IMR-90 (cell line): ENCODE data around the gene ACE2. TPM values are rescaled to one million over a fixed set of nuclear protein-coding genes. Genes with fewer than 3 reads are reported as not detected.

ENCODE experiments used
- ATAC-seq: fragments of 200-7000 bp; cut with Tn5 transposase; 2 replicates; pipeline ENCODE4 v1.9.1; 2020; ENCODE audit warnings: low read depth, mild to moderate bottlenecking, moderate library complexity
- BruUV-seq: library from RNA; stranded (reverse); fragments of 400-500 nt; replicated peaks from 2 replicates; lab custom pipeline; 2021; lab: Mats Ljungman, UMichigan
- CTCF ChIA-PET: fragments of 300-600 bp; formaldehyde crosslinking; extraction: SDS; loops from one replicate; lab custom pipeline; 2021; ENCODE audit warnings: antibody characterized with exemption; lab: Yijun Ruan, JAX
- POLR2A ChIA-PET: fragments of 300-600 bp; sonication (Branson Sonifier 250); formaldehyde crosslinking; loops from one replicate; lab custom pipeline; 2022; ENCODE audit warnings: antibody characterized with exemption; ENCODE audit not compliant: unreplicated experiment; lab: Charles Lee
- DNase-seq: peaks from one replicate; pipeline ENCODE4 v3.0.0; 2013
- H2AFZ ChIP-seq: replicated peaks from 2 replicates; pipeline ENCODE3; 2013; ENCODE audit warnings: low read length, mild to moderate bottlenecking; ENCODE audit not compliant: poor library complexity
- H2AK5ac ChIP-seq: 2 replicates; pipeline ENCODE4 v1.6.1; 2013; ENCODE audit warnings: low read depth, low read length, inconsistent platforms
- H2AK9ac ChIP-seq: replicated peaks from 2 replicates; pipeline ENCODE3; 2013; ENCODE audit warnings: mild to moderate bottlenecking, low read depth, low read length, moderate library complexity; ENCODE audit not compliant: poor library complexity
- H2BK120ac ChIP-seq: 2 replicates; pipeline ENCODE4 v1.6.1; 2013; ENCODE audit warnings: low read depth, low read length, inconsistent platforms
- H2BK15ac ChIP-seq: 3 replicates; pipeline ENCODE4 v1.6.1; 2013; ENCODE audit warnings: low read depth, low read length, inconsistent platforms
- H2BK20ac ChIP-seq: 2 replicates; pipeline ENCODE4 v1.6.1; 2013; ENCODE audit warnings: low read depth, mild to moderate bottlenecking, inconsistent platforms, low read length, moderate library complexity
- H2BK5ac ChIP-seq: 2 replicates; pipeline ENCODE4 v1.6.1; 2013; ENCODE audit warnings: mild to moderate bottlenecking, low read depth, low read length, inconsistent platforms; ENCODE audit not compliant: poor library complexity, severe bottlenecking
- H3K14ac ChIP-seq: replicated peaks from 2 replicates; pipeline ENCODE4 v1.6.1; 2013; ENCODE audit warnings: low read depth, low read length, inconsistent platforms
- H3K18ac ChIP-seq: 2 replicates; pipeline ENCODE4 v1.6.1; 2013; ENCODE audit warnings: low read depth, low read length, control low read depth
- H3K23ac ChIP-seq: 2 replicates; pipeline ENCODE4 v1.6.1; 2013; ENCODE audit warnings: low read depth, low read length, inconsistent platforms
- H3K27ac ChIP-seq: 2 replicates; pipeline ENCODE4 v1.5.1; 2013; ENCODE audit warnings: mild to moderate bottlenecking, control low read depth, low read length; ENCODE audit not compliant: insufficient read depth
- H3K27me3 ChIP-seq: 2 replicates; pipeline ENCODE4 v1.6.1; 2013; ENCODE audit warnings: low read length; ENCODE audit not compliant: control insufficient read depth, insufficient read depth
- H3K36me3 ChIP-seq: 2 replicates; pipeline ENCODE4 v1.6.1; 2013; ENCODE audit warnings: low read length, mixed read lengths; ENCODE audit not compliant: control insufficient read depth, insufficient read depth
- H3K4ac ChIP-seq: 2 replicates; pipeline ENCODE4 v1.6.1; 2013; ENCODE audit warnings: low read depth, low read length, inconsistent platforms
- H3K4me1 ChIP-seq: 2 replicates; pipeline ENCODE4 v1.6.1; 2013; ENCODE audit warnings: low read length, mixed read lengths; ENCODE audit not compliant: control insufficient read depth, insufficient read depth
- H3K4me2 ChIP-seq: 2 replicates; pipeline ENCODE4 v1.6.1; 2013; ENCODE audit warnings: low read depth, mild to moderate bottlenecking, control low read depth, low read length, moderate library complexity
- H3K4me3 ChIP-seq: 2 replicates; pipeline ENCODE4 v1.5.1; 2013; ENCODE audit warnings: low read depth, mild to moderate bottlenecking, control low read depth, low read length, moderate library complexity; ENCODE audit not compliant: insufficient read depth
- H3K56ac ChIP-seq: 2 replicates; pipeline ENCODE4 v1.6.1; 2013; ENCODE audit warnings: low read length, inconsistent platforms; ENCODE audit not compliant: insufficient read depth; ENCODE audit errors: extremely low read depth
- H3K79me1 ChIP-seq, 2 experiments: 2 replicates each; pipeline ENCODE4 v1.6.1; 2013; ENCODE audit warnings: low read length in 2 of 2, inconsistent platforms in 1 of 2, low read depth in 1 of 2
- H3K9ac ChIP-seq: 2 replicates; pipeline ENCODE4 v1.6.1; 2013; ENCODE audit warnings: low read depth, low read length, control low read depth
- H3K9me1 ChIP-seq: 2 replicates; pipeline ENCODE4 v1.6.1; 2013; ENCODE audit warnings: low read length, inconsistent platforms; ENCODE audit not compliant: insufficient read depth
- H3K9me3 ChIP-seq: 2 replicates; pipeline ENCODE4 v1.6.1; 2013; ENCODE audit warnings: low read length; ENCODE audit not compliant: control insufficient read depth, insufficient read depth
- H4K20me1 ChIP-seq: 2 replicates; pipeline ENCODE4 v1.6.1; 2013; ENCODE audit warnings: low read length, inconsistent platforms; ENCODE audit not compliant: insufficient read depth
- H4K5ac ChIP-seq: 2 replicates; pipeline ENCODE4 v1.6.1; 2013; ENCODE audit warnings: mild to moderate bottlenecking, low read depth, low read length, control low read depth
- H4K8ac ChIP-seq, 2 experiments: 2 replicates each; pipeline ENCODE4 v1.6.1; 2013; ENCODE audit warnings: low read depth in 2 of 2, low read length in 2 of 2, control low read depth in 1 of 2, inconsistent platforms in 1 of 2
- H4K91ac ChIP-seq: 2 replicates; pipeline ENCODE4 v1.6.1; 2013; ENCODE audit warnings: low read depth, low read length, inconsistent platforms; ENCODE audit not compliant: insufficient read depth
- CEBPB ChIP-seq: IDR thresholded peaks from 2 replicates; pipeline ENCODE4 v1.6.1; 2012; ENCODE audit warnings: low read depth, low read length, improper control_type of control experiment
- MXI1 ChIP-seq: IDR thresholded peaks from 2 replicates; pipeline ENCODE4 v1.6.1; 2012; ENCODE audit warnings: low read depth, mild to moderate bottlenecking, low read length, moderate library complexity, borderline replicate concordance
- NFE2L2 ChIP-seq: fragments of 150-350 bp; IDR thresholded peaks from 2 replicates; pipeline ENCODE4 v1.6.1; 2016; ENCODE audit warnings: low read depth, mild to moderate bottlenecking, low read length
- WGBS, 2 experiments: methylation state at CpG; one replicate each; pipeline versions ENCODE4 v1.1.5 to v1.1.7; 2013; ENCODE audit warnings: missing lambda C conversion rate in 2 of 2; ENCODE audit not compliant: insufficient read length in 1 of 2; ENCODE audit errors: extremely low coverage in 2 of 2; 5-methylcytosine and 5-hydroxymethylcytosine counted together
- dilution Hi-C: fragments of 300-500 bp; cut with HindIII; formaldehyde crosslinking; loops from one replicate; pipeline ENCODE4 v1.14.3; 2018; ENCODE audit warnings: low sequenced_read_pairs; ENCODE audit not compliant: unreplicated experiment
- in situ Hi-C: fragments of 300-500 bp; cut with MboI; formaldehyde crosslinking; loops from 3 replicates; pipeline ENCODE4 v1.14.3; 2019; ENCODE audit warnings: low sequenced_read_pairs, inconsistent platforms, mixed read lengths
- intact Hi-C: fragments of 100-400 bp; cut with micrococcal nuclease; formaldehyde crosslinking; loops from 2 replicates; pipeline ENCODE4 v1.10.0; 2022
- polyA plus RNA-seq, 3 experiments: library from polyadenylated mRNA; depleted of rRNA; stranded (reverse); fragments of >200 nt; gene quantifications; 2 replicates each; pipeline ENCODE4 v1.2.3, GENCODE V29; 2012; ENCODE audit warnings: low replicate concordance in 1 of 3
- total RNA-seq: library from RNA; depleted of rRNA; stranded (reverse); fragments of >200 nt; gene quantifications from 2 replicates; pipeline ENCODE4 v1.2.3, GENCODE V29; 2012
- TF ChIP-seq, protein P1 (sequence below): conservative IDR thresholded peaks from 2 replicates; pipeline ENCODE4 v1.5.1; 2012; ENCODE audit warnings: mild to moderate bottlenecking, low read depth, low read length, improper control_type of control experiment

Gene ACE2
- total and polyA plus RNA-seq, 2 of the 4 experiments (the other 2 are of a cell fraction), result not detected

DNA sequence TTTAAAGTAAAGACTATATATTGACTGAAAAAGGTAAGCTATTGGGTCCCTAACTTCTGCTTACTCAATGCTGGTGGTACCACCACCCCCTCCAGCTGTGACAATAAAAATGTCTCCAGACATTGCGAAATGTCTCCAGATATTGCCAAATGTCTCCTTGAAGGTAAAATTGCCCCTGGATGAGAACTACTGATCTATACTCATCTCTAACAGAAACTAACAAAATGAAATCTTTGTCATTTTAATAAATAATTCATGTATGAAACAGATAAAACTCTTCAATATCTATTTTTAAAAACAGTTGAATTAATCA is 43.8 kb upstream of the ACE2 start:
- intact Hi-C loops, result no loop called here
- CTCF ChIA-PET, result no interaction called here

More for the DNA sequence above, 43.8 kb upstream of the ACE2 start:
- Histone ChIP-seq H3K4ac (no peak overlapping the region), H3K4me3 (no peak overlapping the region), H3K36me3 (no peaks in the 10 kb centered on the region), H2BK120ac (no peak overlapping the region), H2AK9ac (no peak overlapping the region), H4K91ac (no peak overlapping the region), H3K9me3 (no peaks in the 10 kb centered on the region), H3K14ac (no peak overlapping the region), H3K9me1 (no peaks in the 10 kb centered on the region), H3K56ac (no peak overlapping the region), H3K4me1 (no peaks in the 10 kb centered on the region), H4K5ac (no peak overlapping the region), H2AK5ac (no peak overlapping the region), H2AFZ (no peak overlapping the region), H3K9ac (no peak overlapping the region), H3K23ac (no peak overlapping the region), H3K79me1 (no peaks in the 10 kb centered on the region), H2BK15ac (no peak overlapping the region), H3K4me2 (no peak overlapping the region), H2BK20ac (no peak overlapping the region), H3K18ac (no peak overlapping the region), H3K27me3 (peaks cover 10% of the 10 kb centered on the region), H2BK5ac (no peak overlapping the region), H3K27ac (no peak overlapping the region), H4K8ac (no peak overlapping the region), H4K20me1 (no peaks in the 10 kb centered on the region)
- POLR2A ChIA-PET, result no interaction called here
- DNase-seq (no peak), ATAC-seq (no peak)
- TF ChIP-seq CEBPB, result peak; percentile 74
- TF ChIP-seq, protein P1, sequence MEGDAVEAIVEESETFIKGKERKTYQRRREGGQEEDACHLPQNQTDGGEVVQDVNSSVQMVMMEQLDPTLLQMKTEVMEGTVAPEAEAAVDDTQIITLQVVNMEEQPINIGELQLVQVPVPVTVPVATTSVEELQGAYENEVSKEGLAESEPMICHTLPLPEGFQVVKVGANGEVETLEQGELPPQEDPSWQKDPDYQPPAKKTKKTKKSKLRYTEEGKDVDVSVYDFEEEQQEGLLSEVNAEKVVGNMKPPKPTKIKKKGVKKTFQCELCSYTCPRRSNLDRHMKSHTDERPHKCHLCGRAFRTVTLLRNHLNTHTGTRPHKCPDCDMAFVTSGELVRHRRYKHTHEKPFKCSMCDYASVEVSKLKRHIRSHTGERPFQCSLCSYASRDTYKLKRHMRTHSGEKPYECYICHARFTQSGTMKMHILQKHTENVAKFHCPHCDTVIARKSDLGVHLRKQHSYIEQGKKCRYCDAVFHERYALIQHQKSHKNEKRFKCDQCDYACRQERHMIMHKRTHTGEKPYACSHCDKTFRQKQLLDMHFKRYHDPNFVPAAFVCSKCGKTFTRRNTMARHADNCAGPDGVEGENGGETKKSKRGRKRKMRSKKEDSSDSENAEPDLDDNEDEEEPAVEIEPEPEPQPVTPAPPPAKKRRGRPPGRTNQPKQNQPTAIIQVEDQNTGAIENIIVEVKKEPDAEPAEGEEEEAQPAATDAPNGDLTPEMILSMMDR, result no peak
- no peak for TF ChIP-seq NFE2L2
- TF ChIP-seq MXI1, result no peak
- dilution Hi-C loops, result no loop called here
- no CpG with 5 or more reads among the region's 1 CpG for WGBS, 2 experiments
- BruUV-seq, result no TSS peak
- in situ Hi-C loops, result no loop called here
